IPS-NIHi11 (cell line): ENCODE data around the gene FUZ.

ENCODE experiments used
- DNase-seq: peaks from one replicate; pipeline ENCODE4 v3.0.0; 2012; ENCODE audit warnings: mixed read lengths, low spot score

The FUZ gene

DNA sequence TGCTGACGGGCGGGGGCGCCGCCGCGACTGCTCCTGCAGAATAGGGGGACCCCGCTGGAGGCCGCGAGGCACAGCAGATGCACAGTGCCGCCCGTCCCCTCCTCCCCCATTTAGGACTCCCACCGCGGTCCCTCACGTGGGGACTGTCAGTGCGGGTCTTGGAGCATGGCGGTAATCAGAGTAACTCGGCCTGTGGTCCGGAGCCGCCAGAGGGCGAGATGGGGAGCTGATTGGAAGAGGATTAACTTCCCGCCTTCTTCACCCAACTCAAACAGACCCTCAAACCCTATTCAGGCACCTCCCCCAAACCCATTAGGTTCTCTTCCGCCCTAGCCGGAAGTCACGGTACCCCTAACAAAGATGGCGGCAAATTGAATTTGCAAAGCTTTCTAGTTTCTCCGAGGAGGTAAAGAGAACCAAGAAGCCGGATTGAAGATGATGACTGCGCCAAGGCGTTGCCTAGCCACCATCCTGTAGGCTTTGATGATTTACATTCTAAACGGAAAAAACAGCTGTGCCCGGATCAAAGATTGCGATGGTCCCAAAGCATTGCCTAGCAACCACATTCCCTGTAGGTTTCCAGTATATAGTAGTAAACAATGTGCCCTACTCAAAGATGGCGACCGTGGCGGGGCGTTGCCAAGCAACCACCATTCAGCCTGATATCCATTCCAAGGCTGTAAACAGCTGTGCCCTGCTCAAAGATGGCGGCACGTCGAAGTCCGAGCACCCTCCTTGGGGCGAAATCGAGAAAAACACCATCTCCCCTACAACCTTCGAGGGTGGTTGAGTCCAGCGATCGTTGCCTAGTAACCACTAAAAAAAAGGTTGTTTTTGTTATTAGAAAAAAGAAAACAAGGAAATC, at the start of gene FUZ:
FUZ (minus strand) TSS at position 296 of the 865 bp plus-strand sequence; CDS start at position 110, 186 bp downstream.
- peak; percentile 84 for DNase-seq

- peak; percentile 79 for DNase-seq
Observed at GRCh38 chr19:49862391-49863253, 49.5 kb upstream of the FUZ start.

DNA sequence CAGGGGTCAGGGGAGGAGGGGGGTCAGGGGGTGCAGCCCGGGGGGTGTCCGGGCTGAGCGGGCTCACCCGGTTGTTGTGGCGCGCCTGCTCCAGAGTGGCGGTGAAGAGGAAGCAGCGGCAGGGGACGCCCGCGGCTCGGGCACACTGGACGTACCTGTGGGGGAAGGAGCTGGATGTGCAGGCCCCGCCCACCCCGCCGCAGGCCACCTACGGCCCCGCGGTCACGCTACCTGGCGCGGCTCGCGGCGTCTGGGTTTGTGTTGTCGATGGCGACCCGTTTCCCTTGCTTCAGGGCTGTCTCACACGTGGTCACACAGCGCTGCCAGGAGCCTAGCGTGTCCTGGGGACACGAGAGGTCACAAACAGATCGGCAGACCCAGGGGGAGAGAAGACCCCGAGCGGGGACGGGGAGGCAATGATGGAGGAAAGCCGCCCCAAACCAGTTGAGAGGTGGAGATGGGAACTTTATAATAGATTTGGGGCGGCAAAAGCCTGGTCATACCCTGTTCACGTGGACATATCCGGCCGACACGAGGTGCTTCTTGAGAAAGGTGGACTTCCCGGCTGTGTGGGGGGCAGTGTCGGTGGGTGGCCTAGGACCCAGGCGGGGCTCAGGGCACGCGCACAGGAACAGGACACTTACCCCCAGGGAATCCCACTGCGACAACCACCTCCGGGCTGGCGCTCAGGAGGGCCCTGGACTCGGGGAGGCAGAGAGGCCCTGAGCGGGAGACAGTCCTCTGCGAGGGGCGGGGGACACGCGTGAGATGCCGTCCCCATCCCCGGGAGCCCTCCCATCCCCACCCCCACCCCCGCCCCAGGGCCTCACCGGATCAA, 48.7 kb upstream of the FUZ start:
- DNase-seq = no peak

DNA sequence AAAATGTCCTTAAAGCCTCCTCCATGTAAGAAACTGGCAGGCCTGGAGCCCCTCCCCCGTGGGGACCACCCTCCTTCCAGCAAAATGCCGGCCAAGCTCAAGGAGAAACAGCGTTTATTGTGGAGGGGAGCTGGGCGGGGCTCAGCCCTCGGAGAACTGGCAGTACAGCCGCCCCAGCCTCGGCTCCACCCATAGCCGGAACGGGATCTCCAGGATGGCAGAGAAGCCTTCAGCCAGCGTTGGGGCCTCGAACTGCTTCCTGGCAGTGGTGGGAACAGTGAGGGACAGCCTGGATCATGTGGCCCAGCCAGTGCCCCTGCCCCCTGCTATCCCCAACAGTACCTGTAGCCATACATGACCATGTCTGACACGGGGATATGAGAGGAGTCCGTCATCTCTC, 48.0 kb upstream of the FUZ start:
- DNase-seq = peak; percentile 58

- no peak for DNase-seq
Observed at GRCh38 chr19:49860336-49861102, 47.4 kb upstream of the FUZ start.

GRCh38 chr19:49859682-49860335, 46.7 kb upstream of the FUZ start:
- DNase-seq = no peak

DNA sequence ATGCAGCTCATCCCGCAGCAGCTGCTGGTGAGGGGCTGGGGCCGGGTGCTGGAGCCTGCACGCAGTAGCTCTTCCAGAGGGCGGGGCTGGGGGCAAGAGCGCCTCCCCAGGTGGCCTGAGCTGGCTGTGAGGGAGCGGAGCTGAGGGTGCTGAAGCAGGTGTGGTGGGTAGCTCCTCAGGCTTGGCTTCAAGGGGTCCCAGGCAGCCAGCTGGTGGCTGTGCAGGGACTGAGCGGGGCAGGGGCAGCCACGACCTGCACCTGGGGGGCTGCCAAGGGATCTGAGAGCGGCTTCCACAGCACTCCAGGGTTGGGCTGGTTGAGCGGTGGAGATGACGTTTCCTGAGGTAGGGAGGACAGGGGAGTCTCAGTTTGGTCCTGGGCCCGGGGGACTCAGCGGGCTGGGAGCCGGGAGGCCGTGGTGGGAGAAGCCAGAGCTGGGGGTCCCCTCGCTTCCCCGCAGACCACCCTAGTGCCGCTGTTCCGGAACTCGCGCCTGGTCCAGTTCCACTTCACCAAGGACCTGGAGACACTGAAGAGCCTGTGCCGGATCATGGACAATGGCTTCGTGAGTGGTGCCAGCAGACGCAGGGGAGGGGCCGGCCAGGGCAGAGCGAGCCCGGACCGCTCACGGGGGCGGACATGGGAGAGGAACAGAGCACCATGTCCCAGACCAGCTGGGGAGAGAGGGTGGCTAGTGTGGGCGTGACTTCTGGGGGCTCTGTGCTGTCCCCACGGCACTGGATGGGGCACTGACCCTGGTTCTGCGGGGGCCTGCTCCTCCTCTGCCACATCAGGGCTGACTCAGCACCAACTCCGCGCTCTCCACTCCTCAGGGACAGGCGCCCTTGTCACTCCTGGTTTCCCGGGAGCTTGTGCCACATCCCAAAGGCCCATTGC, 45.2 kb upstream of the FUZ start:
- no peak for DNase-seq

DNA sequence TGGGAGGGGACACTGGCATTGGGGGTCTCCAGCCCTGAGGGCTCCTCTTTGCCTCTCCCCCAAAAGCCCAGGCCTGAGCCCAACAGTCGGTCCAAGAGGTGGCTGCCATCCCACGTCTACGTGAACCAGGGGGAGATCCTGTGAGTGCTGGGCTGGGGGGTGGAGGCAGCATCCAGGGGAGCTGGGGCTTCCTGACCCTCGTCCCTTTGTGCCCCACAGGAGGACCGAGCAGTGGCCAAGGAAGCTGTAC, 44.7 kb upstream of the FUZ start:
- no peak for DNase-seq

DNA sequence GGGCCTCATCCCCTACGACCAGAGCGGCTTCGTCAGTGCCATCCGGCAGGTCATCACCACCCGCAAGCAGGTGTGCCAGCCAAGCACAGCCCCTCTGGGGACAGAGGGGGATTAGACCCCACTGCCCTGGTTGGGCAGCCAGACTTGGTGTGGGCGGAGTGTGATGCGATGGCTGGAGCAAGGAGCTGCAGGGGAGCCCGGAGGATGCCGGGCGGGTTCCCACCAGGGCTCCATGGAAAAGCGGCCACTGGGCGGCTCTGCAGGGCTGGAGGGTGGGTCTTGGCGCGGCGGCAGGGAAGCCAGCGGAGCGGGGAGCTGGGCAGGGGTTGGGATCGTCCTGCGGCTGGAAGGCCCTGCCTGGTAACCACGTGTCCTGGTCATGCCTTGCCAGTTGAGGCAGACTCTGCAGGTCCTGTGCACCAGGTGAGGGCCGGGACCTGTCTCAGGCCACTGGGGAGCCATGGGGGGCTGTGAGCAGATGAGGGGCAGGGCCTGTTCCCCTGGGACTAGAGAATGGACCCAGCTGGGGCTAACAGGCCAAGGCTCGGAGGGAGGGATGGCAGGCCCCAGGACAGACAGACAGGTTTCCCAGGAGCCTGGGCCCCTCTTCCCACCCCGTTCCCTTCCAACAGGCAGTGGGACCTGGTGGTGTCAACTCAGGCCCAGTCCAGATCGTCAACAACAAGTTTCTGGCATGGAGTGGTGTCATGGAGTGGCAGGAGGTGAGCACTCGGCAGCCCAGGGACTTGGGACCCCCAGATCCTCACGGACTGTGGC, 44.2 kb upstream of the FUZ start:
- no peak for DNase-seq

- DNase-seq = no peak
Observed at GRCh38 chr19:49856574-49857021, 43.5 kb upstream of the FUZ start.

DNA sequence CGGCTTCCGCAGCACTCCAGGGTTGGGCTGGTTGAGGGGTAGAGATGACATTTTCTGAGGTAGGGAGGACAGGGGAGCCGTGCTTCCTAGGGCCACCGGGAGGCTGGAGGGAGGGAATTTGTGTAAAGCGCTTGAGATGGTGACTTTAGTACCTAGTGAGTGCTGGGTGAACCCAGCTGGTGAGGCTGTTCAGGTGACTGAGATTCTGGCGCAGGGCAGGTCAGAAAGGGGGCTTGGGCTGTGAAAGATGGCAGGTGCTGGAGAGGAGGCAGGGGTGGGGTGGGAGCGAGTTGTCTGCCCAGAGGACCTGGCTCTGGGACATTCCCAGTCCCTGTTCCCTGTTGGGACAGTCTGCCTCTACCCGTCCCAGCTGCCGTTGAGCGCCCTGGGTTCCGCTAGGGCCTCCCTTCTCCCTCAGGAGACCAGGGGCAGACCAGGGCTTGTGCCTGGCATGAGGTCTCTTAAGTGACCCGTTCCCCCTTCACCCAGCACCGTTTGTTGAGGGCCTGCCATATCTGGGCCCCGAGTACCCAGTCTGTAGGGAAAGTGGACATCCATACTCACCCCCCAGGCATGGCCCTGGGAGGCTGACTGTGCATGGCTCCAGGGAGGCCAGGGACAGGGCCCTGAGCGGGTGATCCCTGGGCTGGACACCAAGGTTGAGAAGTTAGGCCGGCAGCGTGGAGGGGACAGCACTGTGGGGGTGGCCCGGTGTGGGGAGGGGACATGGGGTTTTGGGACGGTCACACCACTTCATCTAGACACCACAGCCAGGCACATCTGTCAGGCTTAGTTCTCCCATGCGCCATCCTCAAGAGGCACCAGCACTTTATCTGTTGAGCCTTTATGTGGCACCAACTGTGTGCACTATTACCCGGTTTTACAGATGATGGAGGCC, 42.8 kb upstream of the FUZ start:
- DNase-seq = no peak

DNA sequence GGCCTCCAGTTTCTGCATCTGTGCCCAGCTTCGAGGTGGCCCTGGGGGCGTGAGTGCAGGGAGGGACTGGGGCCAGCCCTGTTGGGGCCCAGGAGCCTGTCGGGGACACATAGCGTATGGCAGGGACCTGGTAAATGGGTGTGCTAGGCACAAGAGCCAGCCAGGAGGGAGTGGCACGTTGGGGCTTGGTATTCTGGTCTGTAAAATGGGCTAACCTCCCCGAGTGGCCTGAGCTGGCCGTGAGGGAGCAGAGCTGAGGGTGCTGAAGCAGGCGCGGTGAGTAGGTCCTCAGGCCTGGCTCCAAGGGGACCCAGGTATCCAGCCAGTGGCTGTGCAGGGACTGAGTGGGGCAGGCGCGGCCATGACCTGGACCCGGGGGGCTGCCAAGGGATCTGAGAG, 42.2 kb upstream of the FUZ start:
- no peak for DNase-seq

DNA sequence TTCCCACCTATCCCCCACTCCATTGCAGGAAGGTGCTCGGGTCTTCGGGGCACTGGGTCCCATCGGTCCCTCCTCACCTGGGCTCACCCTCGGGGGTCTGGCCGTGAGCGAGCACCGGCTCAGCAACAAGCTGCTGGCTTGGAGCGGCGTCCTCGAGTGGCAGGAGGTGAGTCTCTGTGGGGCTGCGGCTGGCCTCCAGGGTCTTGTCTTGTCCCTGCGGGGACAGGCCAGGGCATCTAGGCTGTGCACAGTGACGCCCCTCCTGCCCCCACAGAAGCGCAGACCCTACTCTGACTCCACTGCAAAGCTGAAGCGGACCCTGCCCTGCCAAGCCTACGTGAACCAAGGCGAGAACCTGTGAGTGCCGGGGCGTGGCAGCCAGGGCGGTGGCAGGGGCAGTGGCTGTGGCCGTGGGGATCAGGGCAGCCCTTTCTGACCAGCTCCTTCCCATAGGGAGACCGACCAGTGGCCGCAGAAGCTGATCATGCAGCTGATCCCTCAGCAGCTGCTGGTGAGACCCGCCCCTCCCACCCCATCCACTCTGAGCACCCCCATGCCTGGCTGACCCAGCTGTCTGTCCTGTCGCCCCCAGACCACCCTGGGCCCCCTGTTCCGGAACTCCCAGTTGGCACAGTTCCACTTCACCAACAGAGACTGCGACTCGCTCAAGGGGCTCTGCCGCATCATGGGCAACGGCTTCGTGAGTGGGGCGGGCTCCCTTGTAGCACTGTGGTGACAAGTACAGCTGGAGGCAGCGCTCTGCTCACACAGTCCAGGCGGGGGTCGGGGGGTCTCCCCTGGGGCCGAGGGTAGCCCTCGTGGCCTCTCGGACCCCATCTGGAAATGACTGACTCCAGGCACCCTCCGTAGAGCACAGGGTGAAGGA, 41.5 kb upstream of the FUZ start:
- DNase-seq = no peak

GRCh38 chr19:49853852-49854377, 40.8 kb upstream of the FUZ start:
- DNase-seq = no peak

- DNase-seq = no peak
Observed at GRCh38 chr19:49852631-49853126, 39.6 kb upstream of the FUZ start.

GRCh38 chr19:49851456-49852259, 38.6 kb upstream of the FUZ start:
- peak; percentile 83 for DNase-seq
